HL-60 (cell line): ENCODE data around the gene OGFR.

ENCODE experiments used
- CTCF ChIP-seq: IDR thresholded peaks from one replicate; pipeline ENCODE4 v1.5.1; 2011; ENCODE audit warnings: low read length, control low read depth, inconsistent platforms; ENCODE audit not compliant: insufficient read depth
- GABPA ChIP-seq: IDR thresholded peaks from 2 replicates; pipeline ENCODE4 v1.6.1; 2012; ENCODE audit warnings: low read depth
- POLR2AphosphoS5 ChIP-seq: IDR thresholded peaks from 2 replicates; pipeline ENCODE4 v1.6.1; 2012; ENCODE audit warnings: low read depth
- SPI1 ChIP-seq: IDR thresholded peaks from 2 replicates; pipeline ENCODE4 v1.6.1; 2012; ENCODE audit warnings: low read depth, mild to moderate bottlenecking, borderline replicate concordance
- TF ChIP-seq, protein P1 (sequence below): IDR thresholded peaks from 2 replicates; pipeline ENCODE4 v1.6.1; 2012; ENCODE audit warnings: low read depth; ENCODE audit not compliant: insufficient replicate concordance

GRCh38 chr20:62818592-62819493, 14.2 kb downstream of the OGFR start:
- TF ChIP-seq, protein P1, sequence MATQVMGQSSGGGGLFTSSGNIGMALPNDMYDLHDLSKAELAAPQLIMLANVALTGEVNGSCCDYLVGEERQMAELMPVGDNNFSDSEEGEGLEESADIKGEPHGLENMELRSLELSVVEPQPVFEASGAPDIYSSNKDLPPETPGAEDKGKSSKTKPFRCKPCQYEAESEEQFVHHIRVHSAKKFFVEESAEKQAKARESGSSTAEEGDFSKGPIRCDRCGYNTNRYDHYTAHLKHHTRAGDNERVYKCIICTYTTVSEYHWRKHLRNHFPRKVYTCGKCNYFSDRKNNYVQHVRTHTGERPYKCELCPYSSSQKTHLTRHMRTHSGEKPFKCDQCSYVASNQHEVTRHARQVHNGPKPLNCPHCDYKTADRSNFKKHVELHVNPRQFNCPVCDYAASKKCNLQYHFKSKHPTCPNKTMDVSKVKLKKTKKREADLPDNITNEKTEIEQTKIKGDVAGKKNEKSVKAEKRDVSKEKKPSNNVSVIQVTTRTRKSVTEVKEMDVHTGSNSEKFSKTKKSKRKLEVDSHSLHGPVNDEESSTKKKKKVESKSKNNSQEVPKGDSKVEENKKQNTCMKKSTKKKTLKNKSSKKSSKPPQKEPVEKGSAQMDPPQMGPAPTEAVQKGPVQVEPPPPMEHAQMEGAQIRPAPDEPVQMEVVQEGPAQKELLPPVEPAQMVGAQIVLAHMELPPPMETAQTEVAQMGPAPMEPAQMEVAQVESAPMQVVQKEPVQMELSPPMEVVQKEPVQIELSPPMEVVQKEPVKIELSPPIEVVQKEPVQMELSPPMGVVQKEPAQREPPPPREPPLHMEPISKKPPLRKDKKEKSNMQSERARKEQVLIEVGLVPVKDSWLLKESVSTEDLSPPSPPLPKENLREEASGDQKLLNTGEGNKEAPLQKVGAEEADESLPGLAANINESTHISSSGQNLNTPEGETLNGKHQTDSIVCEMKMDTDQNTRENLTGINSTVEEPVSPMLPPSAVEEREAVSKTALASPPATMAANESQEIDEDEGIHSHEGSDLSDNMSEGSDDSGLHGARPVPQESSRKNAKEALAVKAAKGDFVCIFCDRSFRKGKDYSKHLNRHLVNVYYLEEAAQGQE, result no peak
- TF ChIP-seq CTCF (no peak), POLR2AphosphoS5 (no peak), GABPA (no peak), SPI1 (no peak)
